OCI-LY7 (cell line): ENCODE measurements around the gene GRXCR2. TPM values are rescaled to one million over a fixed set of nuclear protein-coding genes. Genes with fewer than 3 reads are reported as not detected.

Experiments
- BruUV-seq: library from RNA; stranded (reverse); fragments of 400-500 nt; replicated peaks from 2 replicates; lab custom pipeline; 2021; lab: Mats Ljungman, UMichigan
- CTCF ChIA-PET: fragments of 300-600 bp; sonication (Branson Sonifier 250); formaldehyde crosslinking; loops from one replicate; lab custom pipeline; 2022; ENCODE audit warnings: antibody characterized with exemption; ENCODE audit not compliant: unreplicated experiment; lab: Charles Lee
- POLR2A ChIA-PET: fragments of 300-600 bp; sonication (Branson Sonifier 250); formaldehyde crosslinking; loops from one replicate; lab custom pipeline; 2022; ENCODE audit warnings: antibody characterized with exemption; lab: Charles Lee
- DNase-seq: peaks from one replicate; pipeline ENCODE4 v3.0.0-alpha.2; 2015; ENCODE audit warnings: low spot score
- H2AFZ ChIP-seq: fragments of 200-600 bp; sonication (generic), shearing (Covaris generic); 2 replicates; pipeline ENCODE4 v1.6.1; 2014; ENCODE audit warnings: mild to moderate bottlenecking, antibody characterized with exemption, low read length, moderate library complexity
- H3K27ac ChIP-seq: fragments of 200-600 bp; sonication (generic); 2 replicates; pipeline ENCODE4 v1.5.1; 2014; ENCODE audit warnings: mixed run types, low read depth, mild to moderate bottlenecking, moderate library complexity, low read length, inconsistent platforms; ENCODE audit not compliant: poor library complexity, severe bottlenecking
- H3K36me3 ChIP-seq: fragments of 200-600 bp; sonication (generic); 2 replicates; pipeline ENCODE4 v1.6.1; 2014; ENCODE audit warnings: mild to moderate bottlenecking, antibody characterized with exemption, low read length, moderate library complexity, mixed read lengths; ENCODE audit not compliant: insufficient read depth
- H3K4me1 ChIP-seq: fragments of 200-600 bp; sonication (generic); 2 replicates; pipeline ENCODE4 v1.5.1; 2014; ENCODE audit warnings: mild to moderate bottlenecking, low read length; ENCODE audit not compliant: insufficient read depth, poor library complexity, severe bottlenecking
- H3K4me2 ChIP-seq: fragments of 200-600 bp; sonication (generic); 2 replicates; pipeline ENCODE4 v1.6.1; 2014; ENCODE audit warnings: mild to moderate bottlenecking, low read length
- H3K4me3 ChIP-seq: fragments of 200-600 bp; sonication (generic); 2 replicates; pipeline ENCODE4 v1.5.1; 2014; ENCODE audit warnings: mild to moderate bottlenecking, low read depth, low read length; ENCODE audit not compliant: poor library complexity, severe bottlenecking
- H3K79me2 ChIP-seq: fragments of 200-600 bp; sonication (generic); 2 replicates; pipeline ENCODE4 v1.6.1; 2016; ENCODE audit warnings: low read depth, mild to moderate bottlenecking, low read length, moderate library complexity, mixed read lengths; ENCODE audit not compliant: insufficient read depth
- H3K9me2 ChIP-seq: fragments of 200-600 bp; sonication (generic); 2 replicates; pipeline ENCODE4 v1.6.1; 2016; ENCODE audit warnings: mild to moderate bottlenecking, low read length, mixed read lengths; ENCODE audit not compliant: insufficient read depth
- H3K9me3 ChIP-seq: fragments of 200-600 bp; sonication (generic); 2 replicates; pipeline ENCODE4 v1.6.1; 2014; ENCODE audit warnings: mild to moderate bottlenecking, mixed run types, low read length, mixed read lengths
- H4K20me1 ChIP-seq: fragments of 200-600 bp; sonication (generic); 2 replicates; pipeline ENCODE4 v1.6.1; 2014; ENCODE audit warnings: mild to moderate bottlenecking, antibody characterized with exemption, low read length, moderate library complexity, mixed read lengths; ENCODE audit not compliant: insufficient read depth
- CTCF ChIP-seq: fragments of 200-600 bp; sonication (generic); conservative IDR thresholded peaks from 2 replicates; pipeline ENCODE4 v1.5.1; 2014; ENCODE audit warnings: mild to moderate bottlenecking, antibody characterized with exemption, low read length, moderate library complexity, mixed read lengths
- EZH2phosphoT487 ChIP-seq: fragments of 200-600 bp; sonication (generic); IDR thresholded peaks from 2 replicates; pipeline ENCODE4 v1.6.1; 2018; ENCODE audit warnings: low read depth, borderline replicate concordance, mild to moderate bottlenecking, mixed run types, antibody characterized with exemption, low read length, moderate library complexity, mixed read lengths
- intact Hi-C: fragments of 100-400 bp; cut with micrococcal nuclease; formaldehyde crosslinking; loops from one replicate; pipeline ENCODE4 v1.10.0; 2022; ENCODE audit not compliant: unreplicated experiment
- total RNA-seq, 2 experiments: library from RNA; depleted of rRNA in 1 of 2; stranded (reverse); fragments of >200 nt in 1 of 2; shearing (Covaris generic) in 1 of 2; gene quantifications; 2 replicates each; pipeline ENCODE4 v1.2.3, GENCODE V29; 2014 to 2022

Gene GRXCR2
- total RNA-seq, 2 experiments from 2014 or later, result not detected

- Histone ChIP-seq H3K4me2 (no peak overlapping the region), H3K36me3 (no peaks in the 10 kb centered on the region), H2AFZ (no peak overlapping the region), H3K79me2 (no peaks in the 10 kb centered on the region), H3K4me3 (no peak overlapping the region), H3K9me3 (no peaks in the 10 kb centered on the region), H3K9me2 (no peaks in the 10 kb centered on the region), H3K4me1 (no peaks in the 10 kb centered on the region), H4K20me1 (no peaks in the 10 kb centered on the region), H3K27ac (no peak overlapping the region)
- TF ChIP-seq EZH2phosphoT487, result no peak
- TF ChIP-seq CTCF, result no peak
- ChIA-PET CTCF (no interaction called here), POLR2A (interaction anchor here (0.6 to 0.7 kb wide), 2 partner anchors 216 to 1669 kb away, joined by 3 to 4 read pairs; no protein-coding TSS in a partner anchor)
- no TSS peak for BruUV-seq
- intact Hi-C loops, result no loop called here
- DNase-seq, result no peak
Observed at GRCh38 chr5:145854651-145855258, 18.1 kb downstream of the GRXCR2 start.

GRCh38 chr5:145853781-145854376 is 18.9 kb downstream of the GRXCR2 start:
- Histone ChIP-seq H4K20me1 (no peaks in the 10 kb centered on the region), H3K27ac (no peak overlapping the region), H3K9me3 (no peaks in the 10 kb centered on the region), H3K4me1 (no peaks in the 10 kb centered on the region), H3K36me3 (no peaks in the 10 kb centered on the region), H2AFZ (no peak overlapping the region), H3K79me2 (no peaks in the 10 kb centered on the region), H3K4me2 (no peak overlapping the region), H3K9me2 (no peaks in the 10 kb centered on the region), H3K4me3 (no peak overlapping the region)
- ChIA-PET CTCF (no interaction called here), POLR2A (interaction anchor here (0.6 kb wide), 1 partner anchor 1997 kb away, joined by 5 read pairs; no protein-coding TSS in a partner anchor)
- no TSS peak for BruUV-seq
- DNase-seq, result no peak
- TF ChIP-seq CTCF, result no peak
- TF ChIP-seq EZH2phosphoT487, result no peak
- intact Hi-C loops, result no loop called here

- no peaks in the 10 kb centered on the region for H3K9me2 ChIP-seq
- no TSS peak for BruUV-seq
- no peak for DNase-seq
- TF ChIP-seq CTCF, result no peak
- TF ChIP-seq EZH2phosphoT487, result no peak
- ChIA-PET POLR2A (no interaction called here), CTCF (no interaction called here)
- intact Hi-C loops, result no loop called here
- H2AFZ ChIP-seq, result no peak overlapping the region
- no peak overlapping the region for H3K27ac ChIP-seq
- H3K79me2 ChIP-seq, result no peaks in the 10 kb centered on the region
- no peak overlapping the region for H3K4me3 ChIP-seq
- H3K4me2 ChIP-seq, result no peak overlapping the region
- H4K20me1 ChIP-seq, result no peaks in the 10 kb centered on the region
- no peaks in the 10 kb centered on the region for H3K4me1 ChIP-seq
- H3K9me3 ChIP-seq, result no peaks in the 10 kb centered on the region
- no peaks in the 10 kb centered on the region for H3K36me3 ChIP-seq
Observed at GRCh38 chr5:145852990-145853389, 19.8 kb downstream of the GRXCR2 start.
